OCI-LY1 (cell line): ENCODE results near the gene GPHB5.

Source experiments
- CTCF ChIP-seq: fragments of 200-600 bp; sonication (generic), shearing (Covaris generic); IDR thresholded peaks from 2 replicates; pipeline ENCODE4 v1.5.1; 2017; ENCODE audit warnings: mild to moderate bottlenecking, antibody characterized with exemption, low read length, moderate library complexity, mixed read lengths
- EZH2 ChIP-seq: fragments of 200-600 bp; sonication (generic), shearing (Covaris generic); IDR thresholded peaks from 2 replicates; pipeline ENCODE4 v1.8.0; 2017; ENCODE audit warnings: borderline replicate concordance, mixed run types, mild to moderate bottlenecking, antibody characterized with exemption, low read length, moderate library complexity, mixed read lengths

GRCh38 chr14:63273717-63274655, 44.7 kb downstream of the GPHB5 start:
- no peak for TF ChIP-seq CTCF
- no peak for TF ChIP-seq EZH2
